GM20000 (cell line): ENCODE measurements around the gene FDCSP.
"Not testable (repeated sequence)": the region's sequence is repeated elsewhere in the genome, so short reads cannot be mapped to it uniquely, and the experiment has no call there.

ENCODE experiments used
- DNase-seq: peaks from one replicate; pipeline ENCODE4 v3.0.0; 2012; ENCODE audit warnings: low spot score
- TF ChIP-seq, protein P1 (sequence below): IDR thresholded peaks from 2 replicates; pipeline ENCODE4 v1.5.1; 2012; ENCODE audit warnings: mild to moderate bottlenecking, control low read depth; ENCODE audit errors: extremely low read depth, missing control alignments

FDCSP gene

GRCh38 chr4:70197842-70198241 is 28.1 kb upstream of the FDCSP start:
- TF ChIP-seq, protein P1, sequence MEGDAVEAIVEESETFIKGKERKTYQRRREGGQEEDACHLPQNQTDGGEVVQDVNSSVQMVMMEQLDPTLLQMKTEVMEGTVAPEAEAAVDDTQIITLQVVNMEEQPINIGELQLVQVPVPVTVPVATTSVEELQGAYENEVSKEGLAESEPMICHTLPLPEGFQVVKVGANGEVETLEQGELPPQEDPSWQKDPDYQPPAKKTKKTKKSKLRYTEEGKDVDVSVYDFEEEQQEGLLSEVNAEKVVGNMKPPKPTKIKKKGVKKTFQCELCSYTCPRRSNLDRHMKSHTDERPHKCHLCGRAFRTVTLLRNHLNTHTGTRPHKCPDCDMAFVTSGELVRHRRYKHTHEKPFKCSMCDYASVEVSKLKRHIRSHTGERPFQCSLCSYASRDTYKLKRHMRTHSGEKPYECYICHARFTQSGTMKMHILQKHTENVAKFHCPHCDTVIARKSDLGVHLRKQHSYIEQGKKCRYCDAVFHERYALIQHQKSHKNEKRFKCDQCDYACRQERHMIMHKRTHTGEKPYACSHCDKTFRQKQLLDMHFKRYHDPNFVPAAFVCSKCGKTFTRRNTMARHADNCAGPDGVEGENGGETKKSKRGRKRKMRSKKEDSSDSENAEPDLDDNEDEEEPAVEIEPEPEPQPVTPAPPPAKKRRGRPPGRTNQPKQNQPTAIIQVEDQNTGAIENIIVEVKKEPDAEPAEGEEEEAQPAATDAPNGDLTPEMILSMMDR, result no peak
- DNase-seq, result no peak

- DNase-seq, result no peak
- TF ChIP-seq, protein P1, result no peak
Measured at GRCh38 chr4:70203601-70204000, 22.3 kb upstream of the FDCSP start.

DNA sequence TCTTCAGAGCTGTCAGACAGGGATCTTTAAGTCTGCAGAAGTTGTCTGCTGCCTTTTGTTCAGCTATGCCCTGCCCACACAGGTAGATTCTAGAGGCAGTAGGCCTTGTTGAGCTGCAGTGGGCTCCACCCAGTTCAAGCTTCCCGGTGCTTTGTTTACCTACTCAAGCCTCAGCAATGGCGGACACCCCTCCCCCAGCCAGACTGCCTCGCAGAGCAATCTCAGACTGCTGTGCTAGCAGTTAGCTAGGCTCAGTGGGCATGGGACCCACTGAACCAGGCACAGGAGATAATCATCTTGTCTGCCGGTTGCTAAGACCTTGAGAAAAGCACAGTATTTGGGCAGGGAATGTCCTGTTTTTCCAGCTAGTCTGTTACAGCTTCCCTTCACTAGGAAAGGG is 13.2 kb upstream of the FDCSP start:
- not testable (repeated sequence) for DNase-seq

DNA sequence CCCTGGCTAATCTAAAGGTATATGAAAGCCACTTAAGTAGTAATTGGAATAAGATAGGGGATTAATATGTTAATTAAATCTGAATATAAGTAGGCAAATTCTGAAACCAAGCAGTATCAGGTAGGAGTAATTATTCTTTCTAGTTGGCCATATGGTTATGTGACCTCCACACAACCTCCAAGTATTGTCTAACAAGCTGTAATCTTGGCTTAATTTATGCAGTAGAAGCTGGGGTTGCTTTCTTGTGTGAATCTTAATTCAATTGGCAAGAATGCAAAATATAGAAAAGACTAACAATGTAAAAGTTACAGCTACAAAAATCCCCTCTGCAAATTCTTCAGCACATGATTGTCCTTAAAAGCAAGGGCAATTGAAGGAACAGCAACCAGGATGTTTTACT is 9.8 kb upstream of the FDCSP start:
- DNase-seq, result not testable (repeated sequence)

GRCh38 chr4:70216550-70216949 is 9.4 kb upstream of the FDCSP start:
- not testable (repeated sequence) for DNase-seq

GRCh38 chr4:70221389-70221788 is 4.5 kb upstream of the FDCSP start:
- DNase-seq, result not testable (repeated sequence)

DNA sequence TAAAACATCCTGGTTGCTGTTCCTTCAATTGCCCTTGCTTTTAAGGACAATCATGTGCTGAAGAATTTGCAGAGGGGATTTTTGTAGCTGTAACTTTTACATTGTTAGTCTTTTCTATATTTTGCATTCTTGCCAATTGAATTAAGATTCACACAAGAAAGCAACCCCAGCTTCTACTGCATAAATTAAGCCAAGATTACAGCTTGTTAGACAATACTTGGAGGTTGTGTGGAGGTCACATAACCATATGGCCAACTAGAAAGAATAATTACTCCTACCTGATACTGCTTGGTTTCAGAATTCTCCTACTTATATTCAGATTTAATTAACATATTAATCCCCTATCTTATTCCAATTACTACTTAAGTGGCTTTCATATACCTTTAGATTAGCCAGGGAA is 4.1 kb upstream of the FDCSP start:
- not testable (repeated sequence) for DNase-seq

GRCh38 chr4:70236125-70236524 is 10.2 kb downstream of the FDCSP start:
- TF ChIP-seq, protein P1, result no peak
- no peak for DNase-seq

GRCh38 chr4:70239131-70239883 is 13.4 kb downstream of the FDCSP start:
- TF ChIP-seq, protein P1, result no peak

DNA sequence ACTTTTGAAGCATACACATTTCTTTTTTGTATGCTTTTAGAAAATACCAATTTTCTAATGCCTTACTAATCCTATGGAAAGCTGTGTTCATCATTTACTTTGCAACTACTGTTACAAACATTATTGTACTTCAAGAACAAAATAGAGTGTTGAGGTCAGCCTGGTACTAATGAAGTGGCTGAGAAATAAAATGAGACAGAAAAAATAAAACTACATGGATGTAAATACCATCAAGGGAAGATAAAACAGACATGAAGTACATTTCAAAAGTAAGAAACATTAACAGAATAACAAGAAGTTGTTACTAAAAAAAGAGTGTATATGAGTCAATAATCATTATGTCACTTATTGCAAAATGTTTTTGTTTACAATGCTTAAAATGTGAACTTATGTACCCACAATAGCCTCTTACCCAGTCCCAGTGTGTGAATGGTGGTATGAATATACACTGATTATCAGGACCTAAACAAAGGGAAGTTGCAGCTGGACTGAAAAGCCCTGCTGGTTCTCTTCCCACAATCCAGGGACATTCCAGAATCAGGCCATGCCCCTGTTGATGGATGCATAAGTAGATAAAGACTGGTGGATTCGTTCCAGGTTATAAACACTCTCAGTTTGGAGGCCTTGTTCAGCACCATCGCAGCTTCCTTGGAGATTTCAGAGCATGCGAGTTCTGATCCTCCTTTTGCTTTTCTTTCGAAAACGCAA is 14.1 kb downstream of the FDCSP start:
- no peak for DNase-seq
- TF ChIP-seq, protein P1, result no peak

More at GRCh38 chr4:70239131-70239883, 13.4 kb downstream of the FDCSP start:
- no peak for DNase-seq

DNA sequence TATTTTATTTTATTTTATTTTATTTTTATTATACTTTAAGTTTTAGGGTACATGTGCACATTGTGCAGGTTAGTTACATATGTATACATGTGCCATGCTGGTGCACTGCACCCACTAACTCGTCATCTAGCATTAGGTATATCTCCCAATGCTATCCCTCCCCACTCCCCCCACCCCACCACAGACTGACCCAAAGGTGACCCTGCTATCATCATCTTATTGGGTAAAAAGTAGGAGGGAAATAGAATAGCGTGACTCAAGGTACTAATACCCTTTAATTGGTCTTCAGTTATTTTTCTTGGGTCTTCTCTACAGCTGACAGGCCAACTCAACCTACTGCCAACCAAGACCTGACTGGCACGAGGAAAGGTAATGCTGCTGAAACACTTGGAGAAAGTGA is 16.4 kb downstream of the FDCSP start, which contains the start of gene CSN3:
Gene CSN3, plus strand, starts transcription at position 301 of the 400 bp plus-strand sequence. CDS start 2,223 bp downstream, outside the sequence.
- DNase-seq, result not testable (repeated sequence)
